ENCODE results near the gene BIN1. TPM values are rescaled to one million over a fixed set of nuclear protein-coding genes. Genes with fewer than 3 reads are reported as not detected.

The BIN1 gene
- total and polyA plus RNA-seq, 8 donors: 13.3 to 21.3 (median 16.2) TPM

- H3K4me1 ChIP-seq: no peaks in the 10 kb centered on the region
- H3K9me3 ChIP-seq: no peaks in the 10 kb centered on the region
- FAIRE-seq: no peak
- no peak overlapping the region for H3K27ac ChIP-seq
- no peaks in the 10 kb centered on the region for H3K36me3 ChIP-seq
- intact Hi-C loops (cut with DNase I): no loop called here
- H3K4me3 ChIP-seq: no peak overlapping the region
- ATAC-seq: peak in 2 of 4 donors; percentile 48 to 65
- no peak for DNase-seq
- no peak for TF ChIP-seq CTCF (IDR thresholded peaks at IDR 0.05)
- H3K27me3 ChIP-seq: no peaks in the 10 kb centered on the region
- WGBS, 2 donors: 77 to 85% methylated on average over 6 of the region's 6 CpGs
These were observed 46.8 kb upstream of the BIN1 start for GRCh38 chr2:127153691-127154158.

GRCh38 chr2:127150996-127151395, 44.0 kb upstream of the BIN1 start:
- Histone ChIP-seq H3K36me3 (no peaks in the 10 kb centered on the region), H3K4me1 (no peaks in the 10 kb centered on the region), H3K9me3 (no peaks in the 10 kb centered on the region), H3K27ac (no peak overlapping the region), H3K27me3 (no peaks in the 10 kb centered on the region), H3K4me3 (no peak overlapping the region)
- DNase-seq: no peak
- no peak for FAIRE-seq
- intact Hi-C loops (cut with DNase I): no loop called here
- TF ChIP-seq CTCF (IDR thresholded peaks at IDR 0.05): no peak
- no peak for ATAC-seq
- 74 to 77% methylated on average over 1 of the region's 1 CpG for WGBS, 2 donors

GRCh38 chr2:127149384-127149783, 42.4 kb upstream of the BIN1 start:
- intact Hi-C loops (cut with DNase I): no loop called here
- no peaks in the 10 kb centered on the region for H3K4me1 ChIP-seq
- WGBS, 2 donors: 83 to 89% methylated on average over 4 of the region's 4 CpGs
- DNase-seq (no peak), FAIRE-seq (no peak), ATAC-seq (no peak)
- no peaks in the 10 kb centered on the region for H3K9me3 ChIP-seq
- H3K27ac ChIP-seq: no peak overlapping the region
- H3K4me3 ChIP-seq: no peak overlapping the region
- H3K27me3 ChIP-seq: no peaks in the 10 kb centered on the region
- TF ChIP-seq CTCF (IDR thresholded peaks at IDR 0.05): no peak
- no peaks in the 10 kb centered on the region for H3K36me3 ChIP-seq

GRCh38 chr2:127146820-127147502, 40.0 kb upstream of the BIN1 start:
- H3K27ac ChIP-seq: no peak overlapping the region
- intact Hi-C loops (cut with DNase I): no loop called here
- no peaks in the 10 kb centered on the region for H3K9me3 ChIP-seq
- ATAC-seq (no peak), DNase-seq (no peak), FAIRE-seq (no peak)
- no peaks in the 10 kb centered on the region for H3K36me3 ChIP-seq
- TF ChIP-seq CTCF (IDR thresholded peaks at IDR 0.05): no peak
- H3K4me1 ChIP-seq: no peaks in the 10 kb centered on the region
- H3K4me3 ChIP-seq: no peak overlapping the region
- WGBS, 2 donors: 81 to 85% methylated on average over 10 of the region's 10 CpGs
- no peaks in the 10 kb centered on the region for H3K27me3 ChIP-seq

- ATAC-seq (no peak), FAIRE-seq (no peak), DNase-seq (no peak)
- 84 to 86% methylated on average over 18 of the region's 18 CpGs for WGBS, 2 donors
- Histone ChIP-seq H3K9me3 (no peaks in the 10 kb centered on the region), H3K4me1 (no peaks in the 10 kb centered on the region), H3K27ac (no peak overlapping the region), H3K27me3 (no peaks in the 10 kb centered on the region), H3K4me3 (no peak overlapping the region), H3K36me3 (no peaks in the 10 kb centered on the region)
- no peak for TF ChIP-seq CTCF (IDR thresholded peaks at IDR 0.05)
- intact Hi-C loops (cut with DNase I): no loop called here
These were observed 39.2 kb upstream of the BIN1 start for GRCh38 chr2:127146071-127146725.
